GM23248 (cell line): ENCODE data around the gene ANO6. TPM values are rescaled to one million over a fixed set of nuclear protein-coding genes. Genes with fewer than 3 reads are reported as not detected.

Source experiments
- DNase-seq: peaks from one replicate; pipeline ENCODE4 v3.0.0-alpha.2; 2015
- H2AFZ ChIP-seq: fragments of 200-600 bp; sonication (generic); 2 replicates; pipeline ENCODE4 v1.6.1; 2016; ENCODE audit warnings: antibody characterized with exemption
- H3F3A ChIP-seq: fragments of 200-600 bp; sonication (generic); 2 replicates; pipeline ENCODE4 v1.6.1; 2016; ENCODE audit warnings: mild to moderate bottlenecking, antibody characterized with exemption, mixed run types; ENCODE audit not compliant: insufficient read depth
- H3K27ac ChIP-seq: fragments of 200-600 bp; sonication (generic); 2 replicates; pipeline ENCODE4 v1.5.1; 2016; ENCODE audit warnings: mild to moderate bottlenecking
- H3K27me3 ChIP-seq: fragments of 200-600 bp; sonication (generic); replicated peaks from 2 replicates; pipeline ENCODE4 v1.6.1; 2016; ENCODE audit warnings: mild to moderate bottlenecking; ENCODE audit not compliant: insufficient read depth
- H3K36me3 ChIP-seq: fragments of 200-600 bp; sonication (generic); 2 replicates; pipeline ENCODE4 v1.6.1; 2016; ENCODE audit warnings: low read depth, mild to moderate bottlenecking
- H3K4me1 ChIP-seq: fragments of 200-600 bp; sonication (generic); 2 replicates; pipeline ENCODE4 v1.6.1; 2016; ENCODE audit warnings: mild to moderate bottlenecking; ENCODE audit not compliant: insufficient read depth
- H3K4me2 ChIP-seq: fragments of 200-600 bp; sonication (generic); one replicate; pipeline ENCODE4 v1.6.1; 2016; ENCODE audit warnings: mild to moderate bottlenecking; ENCODE audit not compliant: unreplicated experiment
- H3K4me3 ChIP-seq: fragments of 200-600 bp; sonication (generic); 2 replicates; pipeline ENCODE4 v1.5.1; 2016; ENCODE audit warnings: mild to moderate bottlenecking
- H3K79me2 ChIP-seq: fragments of 200-600 bp; sonication (generic); 2 replicates; pipeline ENCODE4 v1.6.1; 2016; ENCODE audit warnings: mild to moderate bottlenecking; ENCODE audit not compliant: insufficient read depth
- H3K9ac ChIP-seq: fragments of 200-600 bp; sonication (generic); 2 replicates; pipeline ENCODE4 v1.6.1; 2016; ENCODE audit warnings: mild to moderate bottlenecking
- H3K9me2 ChIP-seq: fragments of 200-600 bp; sonication (generic); 2 replicates; pipeline ENCODE4 v1.6.1; 2016; ENCODE audit warnings: mixed run types, mild to moderate bottlenecking, moderate library complexity; ENCODE audit not compliant: insufficient read depth
- H3K9me3 ChIP-seq: fragments of 200-600 bp; sonication (generic); one replicate; pipeline ENCODE4 v1.6.1; 2017; ENCODE audit warnings: low read depth
- H4K20me1 ChIP-seq: fragments of 200-600 bp; sonication (generic); 2 replicates; pipeline ENCODE4 v1.6.0; 2016; ENCODE audit not compliant: insufficient read depth
- EZH2 ChIP-seq: fragments of 200-600 bp; sonication (generic); IDR thresholded peaks from 2 replicates; pipeline ENCODE4 v1.6.1; 2018; ENCODE audit warnings: antibody characterized with exemption, mild to moderate bottlenecking; ENCODE audit not compliant: insufficient read depth, poor library complexity, severe bottlenecking
- EZH2phosphoT487 ChIP-seq: fragments of 200-600 bp; sonication (generic); IDR thresholded peaks from 2 replicates; pipeline ENCODE4 v1.6.1; 2018; ENCODE audit warnings: antibody characterized with exemption, moderate library complexity, mild to moderate bottlenecking, low read depth; ENCODE audit not compliant: insufficient read depth
- WGBS, 2 experiments: methylation state at CpG; one replicate each; pipeline ENCODE4 v1.1.6; 2015 to 2017; ENCODE audit warnings: low lambda C conversion rate in 2 of 2, low coverage in 1 of 2; ENCODE audit errors: missing lambda C conversion rate in 2 of 2; 5-methylcytosine and 5-hydroxymethylcytosine counted together
- in situ Hi-C: fragments of 300-500 bp; cut with MboI; formaldehyde crosslinking; loops from 2 replicates; pipeline ENCODE4 v1.15.0; 2020
- polyA plus RNA-seq: library from polyadenylated mRNA; unstranded; fragments of >200 nt; fragmentation: Nextera tagmentation; extraction: Ambion mirVana; gene quantifications from 2 replicates; pipeline ENCODE4 v1.2.1, GENCODE V29; 2016
- total RNA-seq: library from RNA; depleted of rRNA; stranded (reverse); fragments of >200 nt; shearing (Covaris generic); gene quantifications from 2 replicates; pipeline ENCODE4 v1.2.3, GENCODE V29; 2014

The ANO6 gene
- total and polyA plus RNA-seq, 2 experiments from 2014 or later, result 50.1 to 65.4 TPM

DNA sequence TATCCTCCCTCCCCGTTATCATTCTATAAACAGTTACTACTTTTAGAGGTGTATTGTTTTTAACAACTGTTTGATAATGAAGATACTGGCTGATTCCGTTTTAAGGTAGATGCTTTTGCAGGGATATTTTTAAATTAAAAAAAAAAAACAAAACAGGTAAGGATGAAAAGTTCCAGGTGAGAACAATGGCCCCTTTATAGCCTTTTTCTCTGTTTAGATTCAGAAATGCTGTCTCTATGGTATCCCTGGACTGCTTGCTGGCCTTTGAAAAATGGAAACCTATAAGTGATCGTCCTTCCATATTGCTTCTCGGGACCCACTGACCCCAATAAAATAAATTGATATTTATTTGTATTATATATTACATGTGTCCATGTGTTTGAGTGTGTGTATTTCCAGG lies 23.2 kb upstream of the ANO6 start:
- H3K36me3 ChIP-seq, result no peaks in the 10 kb centered on the region
- no peak overlapping the region for H3K27ac ChIP-seq
- in situ Hi-C loops, result loop anchor here (25.0 kb wide), 1 partner anchor 545 kb away; the partner anchor contains the start of gene ARID2
- no peaks in the 10 kb centered on the region for H3K79me2 ChIP-seq
- H3K4me2 ChIP-seq, result peak overlapping the region; percentile 12
- H3K9ac ChIP-seq, result no peak overlapping the region
- H3K27me3 ChIP-seq, result no peaks in the 10 kb centered on the region
- H3K9me2 ChIP-seq, result no peaks in the 10 kb centered on the region
- 81 to 85% methylated on average over 4 of the region's 4 CpGs for WGBS, 2 experiments
- H3K4me3 ChIP-seq, result no peak overlapping the region
- H4K20me1 ChIP-seq, result no peaks in the 10 kb centered on the region
- no peak for DNase-seq
- H3K4me1 ChIP-seq, result peaks cover 15% of the 10 kb centered on the region
- TF ChIP-seq EZH2, result no peak
- TF ChIP-seq EZH2phosphoT487, result no peak
- H3F3A ChIP-seq, result peaks cover 20% of the 10 kb centered on the region
- no peaks in the 10 kb centered on the region for H3K9me3 ChIP-seq
- H2AFZ ChIP-seq, result no peak overlapping the region

DNA sequence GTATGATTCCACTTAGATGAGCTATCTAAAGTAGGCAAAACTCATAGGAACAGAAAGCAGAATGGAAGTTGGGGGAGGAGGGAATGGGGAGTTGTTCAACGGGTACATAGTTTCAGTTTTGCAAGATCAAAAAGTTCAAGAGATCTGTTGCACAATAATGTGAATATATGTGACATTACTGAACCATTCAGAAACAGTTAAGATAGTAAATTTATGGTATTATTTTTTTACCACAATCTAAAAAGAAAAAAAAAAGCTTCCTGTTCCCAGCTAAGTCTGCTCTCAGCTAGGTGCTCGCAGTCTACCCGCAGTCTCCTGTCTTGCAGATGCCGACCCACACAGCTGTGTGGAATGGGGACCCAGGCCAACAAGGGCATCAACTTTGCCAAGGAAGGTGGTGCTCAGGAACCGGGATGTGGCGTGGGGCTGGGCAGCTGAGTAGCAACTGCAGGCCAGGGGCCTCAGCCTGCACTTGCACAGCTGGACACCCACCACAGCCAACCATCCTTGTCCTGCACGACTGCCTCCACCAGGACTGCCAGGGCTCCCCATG lies 15.3 kb upstream of the ANO6 start:
- Histone ChIP-seq H3K27ac (no peak overlapping the region), H3K79me2 (no peaks in the 10 kb centered on the region), H4K20me1 (no peaks in the 10 kb centered on the region), H3K4me2 (no peak overlapping the region), H3K27me3 (no peaks in the 10 kb centered on the region), H3K9me2 (no peaks in the 10 kb centered on the region), H3K4me1 (no peaks in the 10 kb centered on the region), H3K9me3 (no peaks in the 10 kb centered on the region), H3K4me3 (no peak overlapping the region), H2AFZ (no peak overlapping the region), H3F3A (no peaks in the 10 kb centered on the region), H3K9ac (no peak overlapping the region), H3K36me3 (no peaks in the 10 kb centered on the region)
- no peak for TF ChIP-seq EZH2
- no peak for TF ChIP-seq EZH2phosphoT487
- WGBS, 2 experiments, result 85 to 88% methylated on average over 7 of the region's 7 CpGs
- in situ Hi-C loops, result no loop called here
- DNase-seq, result no peak

DNA sequence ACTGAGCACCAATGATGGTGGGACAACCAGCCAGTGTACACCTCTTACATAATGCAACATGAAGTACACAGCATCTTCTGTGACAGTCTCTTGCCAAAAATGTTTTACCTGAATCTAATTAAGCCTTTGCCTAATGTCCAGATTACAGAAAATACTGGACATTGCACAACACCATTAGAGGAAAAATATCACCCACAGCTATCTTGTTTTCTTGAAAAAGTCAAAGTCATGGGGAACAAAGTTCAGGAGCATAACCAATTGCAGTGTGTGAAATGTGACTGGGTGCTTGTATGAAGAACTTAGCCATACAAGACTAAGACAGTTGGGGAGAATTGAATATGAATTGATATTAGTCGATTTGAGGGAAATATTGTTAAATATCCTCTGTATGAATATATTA lies 12.1 kb upstream of the ANO6 start:
- H3K9me3 ChIP-seq, result no peaks in the 10 kb centered on the region
- H3K4me3 ChIP-seq, result no peak overlapping the region
- H3K27ac ChIP-seq, result no peak overlapping the region
- H3K27me3 ChIP-seq, result no peaks in the 10 kb centered on the region
- no peak overlapping the region for H2AFZ ChIP-seq
- no peaks in the 10 kb centered on the region for H4K20me1 ChIP-seq
- no peak for DNase-seq
- no peaks in the 10 kb centered on the region for H3K79me2 ChIP-seq
- H3K4me2 ChIP-seq, result no peak overlapping the region
- no peaks in the 10 kb centered on the region for H3F3A ChIP-seq
- TF ChIP-seq EZH2phosphoT487, result no peak
- TF ChIP-seq EZH2, result no peak
- no peaks in the 10 kb centered on the region for H3K36me3 ChIP-seq
- in situ Hi-C loops, result no loop called here
- H3K9me2 ChIP-seq, result no peaks in the 10 kb centered on the region
- no peak overlapping the region for H3K9ac ChIP-seq
- no peaks in the 10 kb centered on the region for H3K4me1 ChIP-seq
- 96 to 100% methylated on average over 1 of the region's 1 CpG for WGBS, 2 experiments

DNA sequence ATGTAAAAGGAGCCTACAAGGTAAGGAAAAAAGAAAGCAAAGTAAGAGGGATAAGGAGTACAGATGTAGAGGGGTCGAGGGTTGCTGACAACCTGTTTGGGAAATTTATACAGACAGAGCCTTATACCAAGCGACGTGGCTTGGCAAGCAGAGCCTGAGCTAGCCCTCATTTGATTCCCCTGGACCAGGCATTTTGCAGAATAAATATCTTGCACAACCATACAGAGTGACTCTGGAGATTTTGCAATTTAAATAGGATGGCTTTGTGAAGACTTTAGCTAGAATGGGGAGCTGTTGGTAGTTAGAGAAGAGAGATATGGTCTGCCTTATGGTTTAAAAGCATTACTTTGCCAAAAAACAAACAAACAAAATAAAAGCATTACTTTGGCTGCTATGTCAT lies 11.1 kb upstream of the ANO6 start:
- WGBS, 2 experiments, result 99% methylated on average over 3 of the region's 3 CpGs
- Histone ChIP-seq H3K36me3 (no peaks in the 10 kb centered on the region), H3F3A (0 out of 2 replicates have a peak, but pooled peaks cover 6% of the 10 kb centered on the region), H3K9me3 (no peaks in the 10 kb centered on the region), H3K27me3 (no peaks in the 10 kb centered on the region), H3K9ac (no peak overlapping the region), H2AFZ (no peak overlapping the region), H3K79me2 (no peaks in the 10 kb centered on the region), H3K4me3 (no peak overlapping the region), H3K4me2 (no peak overlapping the region), H3K4me1 (no peaks in the 10 kb centered on the region), H4K20me1 (no peaks in the 10 kb centered on the region), H3K9me2 (no peaks in the 10 kb centered on the region), H3K27ac (no peak overlapping the region)
- TF ChIP-seq EZH2phosphoT487 (no peak), EZH2 (no peak)
- in situ Hi-C loops, result no loop called here
- DNase-seq, result no peak
